SW480 (cell line): ENCODE data around the gene VRK2.

Source experiments
- DNase-seq: peaks from one replicate; pipeline ENCODE4 v3.0.0-alpha.2; 2016; ENCODE audit warnings: low spot score

The VRK2 gene

DNA sequence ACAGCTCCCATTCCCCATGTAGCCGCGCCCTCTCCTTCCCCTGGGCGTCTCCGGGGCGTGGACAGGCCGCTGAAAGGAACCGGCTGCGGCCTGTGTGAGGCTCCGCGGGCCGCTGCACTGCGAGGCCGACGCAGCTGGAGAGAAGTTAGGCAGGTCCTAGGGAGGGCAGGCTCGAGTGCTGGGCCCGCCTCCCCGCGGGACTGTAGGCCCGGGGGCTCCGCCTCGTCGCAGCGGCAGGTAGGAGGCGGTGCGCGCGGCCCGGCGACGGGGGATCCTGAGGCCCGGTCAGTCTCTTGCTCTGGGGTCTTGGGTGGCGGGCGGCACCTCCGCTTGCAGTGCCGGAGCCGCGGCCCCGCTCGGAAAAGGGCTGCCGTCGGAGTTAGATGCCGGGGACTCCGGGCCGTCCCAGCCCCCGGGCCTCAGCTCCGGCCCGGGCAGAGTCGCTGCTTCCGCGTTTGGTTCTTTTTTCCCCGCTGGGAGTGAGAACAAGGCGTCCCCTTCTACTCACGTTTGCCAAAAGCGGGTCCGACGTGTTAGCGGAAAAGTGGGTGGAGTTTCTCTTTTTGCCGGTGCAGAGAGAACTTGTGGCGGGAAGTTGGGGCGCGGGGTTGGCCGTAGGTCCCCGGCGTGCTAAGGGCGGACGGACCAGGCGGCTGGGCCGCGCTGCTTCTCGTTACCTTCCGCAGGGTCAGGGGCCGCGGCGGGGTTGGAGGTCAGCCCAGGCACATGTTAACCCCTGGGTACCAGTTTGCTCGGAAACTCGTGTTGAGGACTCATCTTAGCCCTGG is at the start of gene VRK2:
Gene VRK2, plus strand, starts transcription at position 222 of the 788 bp plus-strand sequence. CDS start 2,026 bp downstream, outside the sequence.
- peak; percentile 96 for DNase-seq

GRCh38 chr2:58006256-58006951 is 40.2 kb upstream of the VRK2 start:
- no peak for DNase-seq

- DNase-seq: no peak
Observed at GRCh38 chr2:58006952-58007284, 39.7 kb upstream of the VRK2 start.

DNA sequence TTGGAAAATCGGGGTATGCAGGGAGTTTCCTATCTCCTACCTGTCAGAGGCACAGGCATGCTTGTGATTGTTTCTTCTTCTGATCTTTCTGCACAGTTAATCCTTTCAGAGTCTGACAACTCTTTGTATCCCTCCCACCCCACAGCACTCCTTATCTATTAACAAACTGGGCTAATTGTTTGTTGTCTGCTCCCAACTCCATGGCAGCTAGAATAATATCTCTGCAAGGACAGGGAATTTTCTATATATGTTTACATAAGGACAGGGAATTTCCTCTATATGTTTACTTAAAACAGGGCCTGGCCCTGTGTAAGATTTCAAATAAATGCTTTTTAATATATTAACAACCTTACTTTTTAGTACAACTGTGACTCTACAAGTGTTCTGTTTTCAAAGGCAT is 36.0 kb upstream of the VRK2 start:
- no peak for DNase-seq

DNA sequence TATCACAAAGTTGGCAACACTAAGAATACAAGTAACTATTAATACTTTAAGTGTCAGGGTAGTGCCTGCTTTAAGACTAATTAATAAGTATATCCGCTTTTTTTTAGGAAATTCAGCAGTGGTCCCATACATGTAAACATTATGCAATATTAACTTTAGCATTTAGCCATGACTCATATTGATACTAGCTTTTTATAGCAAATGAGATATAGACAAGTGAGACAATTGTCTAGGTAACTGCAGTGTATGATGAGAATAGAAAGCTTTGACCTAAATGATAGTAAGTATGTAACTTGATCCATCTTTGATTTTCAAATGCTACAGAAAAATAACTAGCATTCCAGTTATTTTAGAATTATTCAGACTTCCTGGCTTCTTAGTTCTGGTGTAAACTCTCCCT is 27.4 kb upstream of the VRK2 start:
- DNase-seq: no peak

- DNase-seq: no peak
Observed at GRCh38 chr2:58025150-58025933, 21.3 kb upstream of the VRK2 start.

DNA sequence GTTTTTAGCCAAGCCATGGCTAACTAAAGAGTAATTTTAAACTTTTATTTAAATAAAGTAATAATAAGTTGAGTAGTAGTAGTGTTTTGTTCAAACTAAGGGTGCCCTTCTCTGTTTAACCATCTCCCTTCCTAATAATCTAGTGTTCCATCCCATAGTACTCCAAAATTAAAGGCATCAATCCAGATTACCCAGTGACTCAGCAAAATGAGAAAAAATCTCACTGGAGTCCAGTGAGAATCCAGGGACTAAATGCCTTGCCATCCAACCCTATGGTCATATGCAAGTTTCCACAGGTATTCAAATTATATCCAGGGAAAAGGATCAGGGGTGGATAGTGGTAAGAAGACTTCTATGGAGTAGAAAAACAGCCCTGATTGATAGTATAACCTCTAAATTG is 19.6 kb upstream of the VRK2 start:
- DNase-seq: no peak

DNA sequence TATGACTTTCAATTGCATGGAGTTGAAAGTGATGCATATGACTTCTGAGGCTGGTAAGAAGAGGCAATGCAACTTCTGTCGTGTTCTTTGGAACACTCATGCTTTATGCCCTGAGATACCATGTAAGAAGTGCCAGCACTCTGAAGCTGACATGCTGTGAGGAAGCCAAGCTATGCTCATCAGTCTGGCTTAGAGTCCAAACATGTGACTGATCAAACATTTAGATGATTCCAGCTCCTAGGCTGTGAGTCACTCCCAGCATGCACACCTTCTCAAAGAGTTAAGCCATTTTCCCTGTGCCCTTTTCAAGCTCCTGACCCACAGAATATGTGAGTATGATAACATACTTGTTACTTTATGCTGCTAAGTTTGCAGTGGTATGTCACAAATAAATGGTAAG is 15.8 kb upstream of the VRK2 start:
- no peak for DNase-seq

- no peak for DNase-seq
Observed at GRCh38 chr2:58032016-58032763, 14.4 kb upstream of the VRK2 start.

GRCh38 chr2:58032764-58033080 is 13.9 kb upstream of the VRK2 start:
- DNase-seq: no peak

- no peak for DNase-seq
Observed at GRCh38 chr2:58033530-58033929, 13.1 kb upstream of the VRK2 start.

- no peak for DNase-seq
Observed at GRCh38 chr2:58035352-58035751, 11.3 kb upstream of the VRK2 start.

DNA sequence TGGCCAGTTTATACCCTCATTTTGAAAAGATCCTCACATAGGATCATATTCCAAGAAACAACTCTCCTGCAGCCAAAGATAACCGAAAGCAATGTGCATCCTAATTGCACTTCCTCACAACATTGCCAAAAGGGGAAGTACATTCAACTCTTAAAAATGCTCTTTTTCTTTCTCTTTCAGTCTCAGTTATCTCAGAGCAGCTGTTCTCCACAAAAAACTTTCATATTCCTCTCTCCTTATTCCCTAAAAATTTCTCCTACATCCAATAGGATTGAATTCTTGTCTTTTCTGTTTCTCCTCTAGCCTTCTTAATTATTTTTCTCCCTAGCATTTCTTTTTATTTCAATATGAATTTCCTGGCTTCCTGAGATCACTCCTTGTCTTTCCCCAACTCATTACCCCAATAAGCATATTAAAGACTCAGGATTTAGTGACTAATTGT is 7.4 kb upstream of the VRK2 start:
- DNase-seq: no peak

- DNase-seq: peak; percentile 77
Observed at GRCh38 chr2:58042486-58042970, 4.1 kb upstream of the VRK2 start.

DNA sequence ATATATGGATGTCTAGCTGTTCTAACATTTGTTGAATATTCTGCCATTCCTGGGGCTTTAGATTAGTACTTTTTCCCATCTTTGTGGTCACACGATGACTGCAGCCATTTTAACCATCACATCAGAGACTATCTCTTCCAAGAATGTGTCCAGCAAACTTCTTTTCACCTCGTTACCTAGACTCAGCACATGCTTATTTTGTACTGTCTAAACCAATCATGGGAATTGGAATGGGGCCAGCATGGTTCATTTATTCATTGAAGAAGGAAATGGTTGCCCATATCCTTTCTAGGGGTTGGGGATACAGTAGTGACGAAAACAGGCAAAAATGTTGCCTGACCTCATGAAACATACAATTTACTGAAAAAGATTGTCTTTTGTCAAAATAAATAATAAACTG is 2.5 kb upstream of the VRK2 start:
- no peak for DNase-seq

- no peak for DNase-seq
Observed at GRCh38 chr2:58045580-58046334, 849 bp upstream of the VRK2 start.

- no peak for DNase-seq
Observed at GRCh38 chr2:58046335-58046584, 346 bp upstream of the VRK2 start.

DNA sequence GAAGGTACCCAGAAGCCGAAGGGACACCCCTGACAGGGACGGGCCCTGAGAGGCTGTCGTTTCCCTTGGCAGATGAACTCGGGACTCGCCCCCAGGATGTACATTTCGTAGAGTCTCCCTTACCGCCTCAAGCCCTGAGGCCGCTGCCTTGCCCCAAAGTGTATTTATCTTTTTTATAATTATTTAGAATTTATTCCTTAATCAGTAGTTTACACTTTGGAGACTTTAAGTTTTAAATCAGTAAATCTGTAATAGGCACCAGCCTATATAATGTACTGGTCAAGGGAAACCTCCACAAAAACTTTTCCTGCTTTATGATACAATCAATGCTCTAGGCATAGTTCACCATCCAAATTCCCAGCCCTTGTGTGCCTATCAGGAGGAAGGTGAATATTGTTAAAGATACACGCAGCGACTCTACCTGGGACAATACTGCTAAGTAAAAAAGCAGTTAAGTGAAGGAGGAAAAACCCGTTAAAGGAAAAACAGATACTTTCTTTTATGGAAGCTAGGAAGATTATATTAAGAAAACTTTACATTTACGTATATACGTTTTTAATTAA is 848 bp downstream of the VRK2 start:
- DNase-seq: peak; percentile 32

GRCh38 chr2:58047961-58048360 is 1.4 kb downstream of the VRK2 start:
- DNase-seq: no peak

DNA sequence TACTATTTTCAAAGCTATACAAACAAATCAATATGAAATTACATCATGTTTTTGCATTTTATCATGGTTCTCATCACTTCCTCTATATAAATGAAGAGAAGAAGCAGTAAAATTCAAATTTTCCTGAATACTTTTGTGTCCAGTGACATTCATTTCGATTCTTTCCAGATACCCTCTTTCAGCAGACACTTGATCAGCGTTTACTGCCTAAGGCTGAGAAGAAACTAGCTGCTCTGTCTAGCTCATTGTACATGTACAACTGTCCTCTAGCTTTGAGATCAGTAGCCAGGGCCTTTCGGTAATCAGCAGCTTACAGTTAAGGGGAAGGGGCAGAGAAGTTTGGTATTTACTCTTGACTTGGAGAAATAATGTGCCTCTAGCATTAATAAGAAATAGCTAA is 4.8 kb downstream of the VRK2 start:
- DNase-seq: no peak

GRCh38 chr2:58052978-58053377 is 6.4 kb downstream of the VRK2 start:
- no peak for DNase-seq
